K562 (cell line): ENCODE measurements around the gene RUNX1. TPM values are rescaled to one million over a fixed set of nuclear protein-coding genes. Genes with fewer than 3 reads are reported as not detected.

Experiments
- ATF1 ChIP-seq, 2 experiments: fragments of 450-650 bp in 1 of 2; IDR thresholded peaks; 2 replicates each; pipeline ENCODE4 v1.6.1; 2016; ENCODE audit warnings: missing compliant biosample characterization in 1 of 2, missing genetic modification characterization in 1 of 2
- FOXM1 ChIP-seq, 2 experiments: fragments of 450-650 bp in 1 of 2; sonication (generic) in 1 of 2; formaldehyde crosslinking in 1 of 2; IDR thresholded peaks; 2 replicates each; pipeline versions ENCODE4 v1.6.1 to v1.9.0; 2017 to 2022; ENCODE audit warnings: low read depth in 2 of 2, mild to moderate bottlenecking in 2 of 2, missing genetic modification reagents in 1 of 2, moderate library complexity in 1 of 2
- GTF2E2 ChIP-seq: fragments of 200-800 bp; sonication (Bioruptor generic); IDR thresholded peaks from 2 replicates; pipeline ENCODE4 v1.6.1; 2016; ENCODE audit warnings: missing genetic modification characterization, missing compliant biosample characterization
- HMG20A ChIP-seq: fragments of 450-650 bp; formaldehyde crosslinking; conservative IDR thresholded peaks from 2 replicates; pipeline ENCODE4 v1.4.0; 2020; ENCODE audit warnings: mild to moderate bottlenecking, mixed read lengths
- KLF6 ChIP-seq: fragments of 250-450 bp; sonication (Bioruptor Pico); IDR thresholded peaks from 2 replicates; pipeline ENCODE4 v1.4.0; 2020; ENCODE audit warnings: mild to moderate bottlenecking, moderate library complexity, borderline replicate concordance
- MAZ ChIP-seq, 2 experiments: fragments of 450-650 bp in 1 of 2; sonication (generic) in 1 of 2; formaldehyde crosslinking; IDR thresholded peaks in 1 of 2; conservative IDR thresholded peaks in 1 of 2; 2 replicates each; pipeline versions ENCODE4 v1.4.0 to v1.5.0; 2020; ENCODE audit warnings: mild to moderate bottlenecking in 1 of 2, missing genetic modification reagents in 1 of 2
- NFATC3 ChIP-seq: fragments of 450-650 bp; IDR thresholded peaks from 2 replicates; pipeline ENCODE4 v1.6.1; 2017; ENCODE audit warnings: mild to moderate bottlenecking
- NFXL1 ChIP-seq: fragments of 450-650 bp; formaldehyde crosslinking; IDR thresholded peaks from 2 replicates; pipeline ENCODE4 v1.4.0; 2021; ENCODE audit warnings: mild to moderate bottlenecking
- NR1H2 ChIP-seq: sonication (generic); formaldehyde crosslinking; IDR thresholded peaks from 2 replicates; pipeline ENCODE4 v1.4.0; 2020; ENCODE audit warnings: mild to moderate bottlenecking, missing genetic modification reagents
- PPARD ChIP-seq: fragments of 250-450 bp; sonication (Bioruptor Pico); IDR thresholded peaks from 2 replicates; pipeline ENCODE4 v1.8.0; 2022; ENCODE audit warnings: inconsistent platforms, mild to moderate bottlenecking, moderate library complexity
- SRSF9 ChIP-seq: fragments of 200-400 bp; formaldehyde crosslinking; IDR thresholded peaks from 2 replicates; pipeline ENCODE4 v1.6.1; 2017; ENCODE audit warnings: low read depth, low read length, borderline replicate concordance
- TCF3 ChIP-seq: sonication (generic); formaldehyde crosslinking; IDR thresholded peaks from 2 replicates; pipeline ENCODE4 v1.4.0; 2020; ENCODE audit warnings: mild to moderate bottlenecking, missing genetic modification reagents
- ZFX ChIP-seq: sonication (generic); formaldehyde crosslinking; IDR thresholded peaks from 2 replicates; pipeline ENCODE4 v1.8.0; 2022; ENCODE audit warnings: mild to moderate bottlenecking, missing genetic modification reagents, moderate library complexity
- ZNF133 ChIP-seq: fragments of 250-450 bp; sonication (Bioruptor Pico); IDR thresholded peaks from 2 replicates; pipeline ENCODE4 v1.4.0; 2020; ENCODE audit warnings: mild to moderate bottlenecking
- ZNF134 ChIP-seq: fragments of 250-450 bp; sonication (Bioruptor Pico); conservative IDR thresholded peaks from 2 replicates; pipeline ENCODE4 v1.4.0; 2020
- ZNF551 ChIP-seq: fragments of 250-450 bp; sonication (Bioruptor Pico); IDR thresholded peaks from 2 replicates; pipeline ENCODE4 v1.5.0; 2021; ENCODE audit warnings: mild to moderate bottlenecking, moderate library complexity
- ZNF778 ChIP-seq: fragments of 450-650 bp; formaldehyde crosslinking; IDR thresholded peaks from 2 replicates; pipeline ENCODE4 v1.4.0; 2020; ENCODE audit warnings: mild to moderate bottlenecking, moderate library complexity
- ZNF780A ChIP-seq: fragments of 250-450 bp; sonication (Bioruptor Pico); IDR thresholded peaks from 2 replicates; pipeline ENCODE4 v1.5.0; 2021; ENCODE audit warnings: mild to moderate bottlenecking
- polyA plus RNA-seq, 8 experiments: library from polyadenylated mRNA; depleted of rRNA in 4 of 8; stranded (reverse) in 5 of 8; unstranded in 3 of 8; fragments of >200 nt; fragmentation: Nextera tagmentation in 2 of 8; fragmentation: Illumina TruSeq in 1 of 8; extraction: Ambion mirVana in 2 of 8; extraction: Trizol in 1 of 8; gene quantifications; 2 replicates each; pipeline versions ENCODE4 v1.2.1 to v1.2.3, GENCODE V29; 2011 to 2014; ENCODE audit warnings: inconsistent platforms in 1 of 8, missing spikeins in 1 of 8
- total RNA-seq, 7 experiments: library from RNA; depleted of rRNA in 6 of 7; stranded (reverse); fragments of >200 nt in 6 of 7; fragmentation: Illumina TruSeq in 2 of 7; extraction: Trizol in 2 of 7; gene quantifications; 2 replicates each; pipeline versions ENCODE4 v1.2.1 to v1.2.3, GENCODE V29; 2011 to 2021; ENCODE audit warnings: low replicate concordance in 1 of 7
- TF ChIP-seq, protein P1 (sequence below): fragments of 450-650 bp; IDR thresholded peaks from 2 replicates; pipeline ENCODE4 v1.6.1; 2017; ENCODE audit warnings: antibody characterized with exemption
- TF ChIP-seq, protein P2 (sequence below): fragments of 250-450 bp; sonication (Bioruptor Pico); IDR thresholded peaks from 2 replicates; pipeline ENCODE4 v1.5.0; 2021
- TF ChIP-seq, protein P3 (sequence below): fragments of 250-450 bp; sonication (Bioruptor Pico); IDR thresholded peaks from 2 replicates; pipeline ENCODE4 v1.5.1; 2021; ENCODE audit warnings: mild to moderate bottlenecking
- TF ChIP-seq, protein P4 (sequence below): fragments of 250-450 bp; sonication (Bioruptor Pico); IDR thresholded peaks from 2 replicates; pipeline ENCODE4 v1.8.0; 2022; ENCODE audit warnings: inconsistent platforms
- TF ChIP-seq, protein P5 (sequence below): fragments of 250-450 bp; sonication (Bioruptor Pico); IDR thresholded peaks from 2 replicates; pipeline ENCODE4 v1.8.0; 2021; ENCODE audit warnings: moderate library complexity, mild to moderate bottlenecking, inconsistent platforms

The RUNX1 gene
- total and polyA plus RNA-seq, 9 of the 15 experiments (the other 6 are each of a cell fraction or from before 2014, with no cell fraction given), result 2.2 to 68.6 (median 17.8) TPM

DNA sequence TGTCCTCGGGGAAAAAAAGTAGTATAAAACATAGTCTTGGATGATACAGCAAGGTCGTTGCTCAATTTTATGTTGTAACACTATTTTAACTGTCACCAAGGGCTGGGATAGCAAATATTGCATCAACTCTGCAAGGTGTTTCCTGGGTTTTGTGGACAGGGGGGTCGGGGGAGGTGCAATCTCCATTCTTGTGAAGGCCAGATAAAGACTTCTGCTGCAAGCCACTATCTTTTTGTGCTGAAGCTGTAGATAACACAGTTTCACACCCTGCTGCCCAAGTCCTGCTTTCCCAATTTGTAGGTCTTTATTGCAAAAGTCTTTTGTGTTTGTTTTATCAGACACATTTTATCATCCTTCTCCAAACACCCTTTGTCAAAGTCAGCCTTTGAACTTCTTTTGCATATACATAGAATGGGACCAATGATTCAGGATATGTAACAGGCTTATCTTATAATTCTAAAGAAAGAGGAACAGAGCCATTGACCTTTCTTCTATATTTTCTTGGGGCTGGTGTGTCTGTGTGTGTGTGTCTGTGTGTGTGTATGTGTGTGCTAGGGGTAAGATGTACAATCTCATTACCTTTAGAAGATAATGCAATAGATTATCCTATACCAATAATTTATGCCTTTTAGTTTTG lies 140.6 kb downstream of the RUNX1 start (continued):
- TF ChIP-seq ZNF551 (CRISPR knock-in tag) (no peak), GTF2E2 (tag) (peak; percentile 61; the same call in 1 of the 2 replicates), ZFX (no peak), NR1H2 (CRISPR knock-in tag) (no peak), NFXL1 (CRISPR knock-in tag) (no peak), ZNF133 (CRISPR knock-in tag) (no peak), ZNF778 (CRISPR knock-in tag) (no peak), SRSF9 (no peak), KLF6 (CRISPR knock-in tag) (peak; percentile 88), ATF1 (CRISPR knock-in tag; IDR thresholded peaks at IDR 0.05) (no peak), ATF1 (tag; IDR thresholded peaks at IDR 0.05) (peak; percentile 93), PPARD (CRISPR knock-in tag) (no peak), FOXM1 (IDR thresholded peaks at IDR 0.05; ENCODE audit: low read depth) (peak; percentile 99), FOXM1 (CRISPR knock-in tag; IDR thresholded peaks at IDR 0.05; ENCODE audit: low read depth) (no peak), NFATC3 (peak; percentile 79), ZNF780A (CRISPR knock-in tag) (no peak), HMG20A (no peak), ZNF134 (CRISPR knock-in tag) (peak; percentile 54), MAZ (CRISPR knock-in tag; conservative IDR thresholded peaks at IDR 0.05 in 1 of 2, IDR thresholded peaks at IDR 0.05 in 1 of 2) (peak; percentile 67 to 91), TCF3 (CRISPR knock-in tag) (peak; percentile 99)
- TF ChIP-seq, protein P1, sequence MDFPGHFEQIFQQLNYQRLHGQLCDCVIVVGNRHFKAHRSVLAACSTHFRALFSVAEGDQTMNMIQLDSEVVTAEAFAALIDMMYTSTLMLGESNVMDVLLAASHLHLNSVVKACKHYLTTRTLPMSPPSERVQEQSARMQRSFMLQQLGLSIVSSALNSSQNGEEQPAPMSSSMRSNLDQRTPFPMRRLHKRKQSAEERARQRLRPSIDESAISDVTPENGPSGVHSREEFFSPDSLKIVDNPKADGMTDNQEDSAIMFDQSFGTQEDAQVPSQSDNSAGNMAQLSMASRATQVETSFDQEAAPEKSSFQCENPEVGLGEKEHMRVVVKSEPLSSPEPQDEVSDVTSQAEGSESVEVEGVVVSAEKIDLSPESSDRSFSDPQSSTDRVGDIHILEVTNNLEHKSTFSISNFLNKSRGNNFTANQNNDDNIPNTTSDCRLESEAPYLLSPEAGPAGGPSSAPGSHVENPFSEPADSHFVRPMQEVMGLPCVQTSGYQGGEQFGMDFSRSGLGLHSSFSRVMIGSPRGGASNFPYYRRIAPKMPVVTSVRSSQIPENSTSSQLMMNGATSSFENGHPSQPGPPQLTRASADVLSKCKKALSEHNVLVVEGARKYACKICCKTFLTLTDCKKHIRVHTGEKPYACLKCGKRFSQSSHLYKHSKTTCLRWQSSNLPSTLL, result no peak
- TF ChIP-seq, protein P2, sequence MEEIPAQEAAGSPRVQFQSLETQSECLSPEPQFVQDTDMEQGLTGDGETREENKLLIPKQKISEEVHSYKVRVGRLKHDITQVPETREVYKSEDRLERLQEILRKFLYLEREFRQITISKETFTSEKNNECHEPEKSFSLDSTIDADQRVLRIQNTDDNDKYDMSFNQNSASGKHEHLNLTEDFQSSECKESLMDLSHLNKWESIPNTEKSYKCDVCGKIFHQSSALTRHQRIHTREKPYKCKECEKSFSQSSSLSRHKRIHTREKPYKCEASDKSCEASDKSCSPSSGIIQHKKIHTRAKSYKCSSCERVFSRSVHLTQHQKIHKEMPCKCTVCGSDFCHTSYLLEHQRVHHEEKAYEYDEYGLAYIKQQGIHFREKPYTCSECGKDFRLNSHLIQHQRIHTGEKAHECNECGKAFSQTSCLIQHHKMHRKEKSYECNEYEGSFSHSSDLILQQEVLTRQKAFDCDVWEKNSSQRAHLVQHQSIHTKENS (CRISPR knock-in tag), result no peak
- TF ChIP-seq, protein P3, sequence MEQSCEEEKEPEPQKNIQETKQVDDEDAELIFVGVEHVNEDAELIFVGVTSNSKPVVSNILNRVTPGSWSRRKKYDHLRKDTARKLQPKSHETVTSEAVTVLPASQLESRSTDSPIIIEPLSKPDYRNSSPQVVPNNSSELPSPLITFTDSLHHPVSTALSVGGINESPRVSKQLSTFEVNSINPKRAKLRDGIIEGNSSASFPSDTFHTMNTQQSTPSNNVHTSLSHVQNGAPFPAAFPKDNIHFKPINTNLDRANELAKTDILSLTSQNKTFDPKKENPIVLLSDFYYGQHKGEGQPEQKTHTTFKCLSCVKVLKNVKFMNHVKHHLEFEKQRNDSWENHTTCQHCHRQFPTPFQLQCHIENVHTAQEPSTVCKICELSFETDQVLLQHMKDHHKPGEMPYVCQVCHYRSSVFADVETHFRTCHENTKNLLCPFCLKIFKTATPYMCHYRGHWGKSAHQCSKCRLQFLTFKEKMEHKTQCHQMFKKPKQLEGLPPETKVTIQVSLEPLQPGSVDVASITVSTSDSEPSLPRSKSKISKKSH (CRISPR knock-in tag), result no peak
- TF ChIP-seq, protein P4, sequence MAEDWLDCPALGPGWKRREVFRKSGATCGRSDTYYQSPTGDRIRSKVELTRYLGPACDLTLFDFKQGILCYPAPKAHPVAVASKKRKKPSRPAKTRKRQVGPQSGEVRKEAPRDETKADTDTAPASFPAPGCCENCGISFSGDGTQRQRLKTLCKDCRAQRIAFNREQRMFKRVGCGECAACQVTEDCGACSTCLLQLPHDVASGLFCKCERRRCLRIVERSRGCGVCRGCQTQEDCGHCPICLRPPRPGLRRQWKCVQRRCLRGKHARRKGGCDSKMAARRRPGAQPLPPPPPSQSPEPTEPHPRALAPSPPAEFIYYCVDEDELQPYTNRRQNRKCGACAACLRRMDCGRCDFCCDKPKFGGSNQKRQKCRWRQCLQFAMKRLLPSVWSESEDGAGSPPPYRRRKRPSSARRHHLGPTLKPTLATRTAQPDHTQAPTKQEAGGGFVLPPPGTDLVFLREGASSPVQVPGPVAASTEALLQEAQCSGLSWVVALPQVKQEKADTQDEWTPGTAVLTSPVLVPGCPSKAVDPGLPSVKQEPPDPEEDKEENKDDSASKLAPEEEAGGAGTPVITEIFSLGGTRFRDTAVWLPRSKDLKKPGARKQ (CRISPR knock-in tag), result no peak
- TF ChIP-seq, protein P5, sequence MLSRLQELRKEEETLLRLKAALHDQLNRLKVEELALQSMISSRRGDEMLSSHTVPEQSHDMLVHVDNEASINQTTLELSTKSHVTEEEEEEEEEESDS (CRISPR knock-in tag), result no peak
